Measurements from ENCODE around the gene SLC25A42.

DNA sequence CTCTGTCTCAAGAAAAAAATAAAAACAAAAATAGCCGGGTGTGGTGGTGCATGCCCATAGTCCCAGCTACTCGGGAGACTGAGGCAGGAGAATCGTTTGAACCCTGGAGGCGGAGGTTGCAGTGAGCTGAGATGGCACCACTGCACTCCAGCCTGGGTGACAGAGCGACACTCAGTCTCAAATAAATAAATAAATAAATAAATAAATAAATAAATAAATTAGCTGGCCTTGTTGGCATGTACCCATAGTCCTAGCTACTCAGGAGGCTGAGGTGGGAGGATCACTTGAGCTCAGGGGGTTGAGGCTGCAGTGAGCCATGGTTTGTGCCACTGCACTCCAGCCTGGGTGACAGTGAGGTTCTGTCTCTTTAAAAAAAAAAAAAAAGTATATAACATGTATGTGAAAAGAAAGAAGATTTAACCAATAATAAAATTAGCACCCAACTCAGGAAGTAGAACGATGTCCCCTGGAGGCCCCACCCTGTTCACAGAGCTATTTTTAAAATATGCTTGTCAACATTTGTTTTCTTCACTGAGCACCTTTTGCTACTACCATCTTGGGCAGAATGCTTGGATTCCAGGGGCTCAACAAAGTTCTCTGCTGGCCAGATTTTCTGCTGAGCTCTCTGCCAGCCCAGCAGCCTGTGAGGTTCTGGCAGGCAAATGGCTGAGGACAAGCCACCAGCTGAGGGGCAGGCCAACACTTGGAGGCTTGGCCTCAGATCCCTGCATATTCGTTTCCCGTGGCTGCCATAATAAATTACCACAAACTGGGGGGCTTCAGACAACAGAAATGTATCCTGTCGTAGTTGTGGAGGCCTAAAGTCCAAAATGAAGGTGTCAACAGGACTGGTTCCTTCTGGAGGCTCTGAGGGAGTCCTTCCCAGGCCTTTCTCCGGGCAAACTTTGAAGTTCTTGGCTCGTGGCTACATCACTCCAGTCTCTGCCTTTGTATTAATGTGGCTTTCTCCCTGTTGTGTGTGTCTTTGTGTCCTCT lies 5.2 kb downstream of the SLC25A42 start:
- TF ChIP-seq, protein P1, sequence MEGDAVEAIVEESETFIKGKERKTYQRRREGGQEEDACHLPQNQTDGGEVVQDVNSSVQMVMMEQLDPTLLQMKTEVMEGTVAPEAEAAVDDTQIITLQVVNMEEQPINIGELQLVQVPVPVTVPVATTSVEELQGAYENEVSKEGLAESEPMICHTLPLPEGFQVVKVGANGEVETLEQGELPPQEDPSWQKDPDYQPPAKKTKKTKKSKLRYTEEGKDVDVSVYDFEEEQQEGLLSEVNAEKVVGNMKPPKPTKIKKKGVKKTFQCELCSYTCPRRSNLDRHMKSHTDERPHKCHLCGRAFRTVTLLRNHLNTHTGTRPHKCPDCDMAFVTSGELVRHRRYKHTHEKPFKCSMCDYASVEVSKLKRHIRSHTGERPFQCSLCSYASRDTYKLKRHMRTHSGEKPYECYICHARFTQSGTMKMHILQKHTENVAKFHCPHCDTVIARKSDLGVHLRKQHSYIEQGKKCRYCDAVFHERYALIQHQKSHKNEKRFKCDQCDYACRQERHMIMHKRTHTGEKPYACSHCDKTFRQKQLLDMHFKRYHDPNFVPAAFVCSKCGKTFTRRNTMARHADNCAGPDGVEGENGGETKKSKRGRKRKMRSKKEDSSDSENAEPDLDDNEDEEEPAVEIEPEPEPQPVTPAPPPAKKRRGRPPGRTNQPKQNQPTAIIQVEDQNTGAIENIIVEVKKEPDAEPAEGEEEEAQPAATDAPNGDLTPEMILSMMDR (IDR thresholded peaks at IDR 0.05): no peak
- TF ChIP-seq POLR2A (IDR thresholded peaks at IDR 0.05): no peak

Data from uterus (tissue), 2 donors.